IPS-18a (cell line): Measurements from ENCODE around the gene DCN.

Experiments
- H3K27ac ChIP-seq: one replicate; pipeline ENCODE4 v1.5.1; 2013; ENCODE audit warnings: low read length
- H3K27me3 ChIP-seq: one replicate; pipeline ENCODE4 v1.6.1; 2013; ENCODE audit warnings: mild to moderate bottlenecking, low read length; ENCODE audit not compliant: control insufficient read depth, insufficient read depth
- H3K36me3 ChIP-seq: one replicate; pipeline ENCODE4 v1.6.1; 2013; ENCODE audit warnings: low read depth, low read length; ENCODE audit not compliant: control insufficient read depth
- H3K4me1 ChIP-seq: one replicate; pipeline ENCODE4 v1.6.1; 2013; ENCODE audit warnings: low read depth, low read length; ENCODE audit not compliant: control insufficient read depth
- H3K4me3 ChIP-seq: one replicate; pipeline ENCODE4 v1.5.1; 2013; ENCODE audit warnings: low read length
- H3K9ac ChIP-seq: one replicate; pipeline ENCODE4 v1.6.1; 2013; ENCODE audit warnings: mild to moderate bottlenecking, low read length, moderate library complexity
- H3K9me3 ChIP-seq: one replicate; pipeline ENCODE4 v1.6.1; 2013; ENCODE audit warnings: low read depth, low read length; ENCODE audit not compliant: control insufficient read depth

DCN gene

GRCh38 chr12:91186156-91186555 is 3.5 kb upstream of the DCN start:
- H3K27me3 ChIP-seq = no peaks in the 10 kb centered on the region
- no peak overlapping the region for H3K9ac ChIP-seq
- no peak overlapping the region for H3K27ac ChIP-seq
- H3K4me1 ChIP-seq = peaks cover 3% of the 10 kb centered on the region
- no peaks in the 10 kb centered on the region for H3K36me3 ChIP-seq
- no peak overlapping the region for H3K4me3 ChIP-seq
- H3K9me3 ChIP-seq = no peaks in the 10 kb centered on the region

GRCh38 chr12:91185421-91185820 is 2.8 kb upstream of the DCN start:
- H3K9ac ChIP-seq = no peak overlapping the region
- no peaks in the 10 kb centered on the region for H3K36me3 ChIP-seq
- H3K9me3 ChIP-seq = no peaks in the 10 kb centered on the region
- H3K27me3 ChIP-seq = no peaks in the 10 kb centered on the region
- peaks cover 3% of the 10 kb centered on the region for H3K4me1 ChIP-seq
- no peak overlapping the region for H3K27ac ChIP-seq
- no peak overlapping the region for H3K4me3 ChIP-seq

- no peaks in the 10 kb centered on the region for H3K27me3 ChIP-seq
- H3K9ac ChIP-seq = no peak overlapping the region
- H3K9me3 ChIP-seq = no peaks in the 10 kb centered on the region
- H3K36me3 ChIP-seq = no peaks in the 10 kb centered on the region
- H3K4me3 ChIP-seq = no peak overlapping the region
- peaks cover 3% of the 10 kb centered on the region for H3K4me1 ChIP-seq
- H3K27ac ChIP-seq = no peak overlapping the region
These were observed 934 bp upstream of the DCN start for GRCh38 chr12:91183551-91183950.

GRCh38 chr12:91180582-91181395 is 1.8 kb downstream of the DCN start:
- Histone ChIP-seq H3K36me3 (no peaks in the 10 kb centered on the region), H3K9ac (no peak overlapping the region), H3K9me3 (no peaks in the 10 kb centered on the region), H3K4me1 (peaks cover 3% of the 10 kb centered on the region), H3K4me3 (no peak overlapping the region), H3K27me3 (no peaks in the 10 kb centered on the region), H3K27ac (no peak overlapping the region)

- Histone ChIP-seq H3K27me3 (no peaks in the 10 kb centered on the region), H3K9ac (no peak overlapping the region), H3K4me3 (no peak overlapping the region), H3K4me1 (peaks cover 3% of the 10 kb centered on the region), H3K9me3 (no peaks in the 10 kb centered on the region), H3K36me3 (no peaks in the 10 kb centered on the region), H3K27ac (no peak overlapping the region)
These were observed 2.6 kb downstream of the DCN start for GRCh38 chr12:91179966-91180561.

GRCh38 chr12:91179315-91179714 is 3.3 kb downstream of the DCN start:
- H3K9me3 ChIP-seq = no peaks in the 10 kb centered on the region
- H3K4me1 ChIP-seq = peaks cover 3% of the 10 kb centered on the region
- no peak overlapping the region for H3K27ac ChIP-seq
- H3K36me3 ChIP-seq = no peaks in the 10 kb centered on the region
- no peak overlapping the region for H3K4me3 ChIP-seq
- no peaks in the 10 kb centered on the region for H3K27me3 ChIP-seq
- no peak overlapping the region for H3K9ac ChIP-seq

GRCh38 chr12:91178781-91179180 is 3.8 kb downstream of the DCN start:
- Histone ChIP-seq H3K9ac (no peak overlapping the region), H3K9me3 (no peaks in the 10 kb centered on the region), H3K27me3 (no peaks in the 10 kb centered on the region), H3K27ac (no peak overlapping the region), H3K4me3 (no peak overlapping the region), H3K36me3 (no peaks in the 10 kb centered on the region), H3K4me1 (peaks cover 3% of the 10 kb centered on the region)

GRCh38 chr12:91178139-91178561 is 4.5 kb downstream of the DCN start:
- no peak overlapping the region for H3K9ac ChIP-seq
- no peaks in the 10 kb centered on the region for H3K9me3 ChIP-seq
- H3K27me3 ChIP-seq = no peaks in the 10 kb centered on the region
- no peak overlapping the region for H3K4me3 ChIP-seq
- no peak overlapping the region for H3K27ac ChIP-seq
- H3K36me3 ChIP-seq = no peaks in the 10 kb centered on the region
- peaks cover 3% of the 10 kb centered on the region for H3K4me1 ChIP-seq

- no peaks in the 10 kb centered on the region for H3K27me3 ChIP-seq
- no peaks in the 10 kb centered on the region for H3K36me3 ChIP-seq
- H3K4me3 ChIP-seq = no peak overlapping the region
- no peak overlapping the region for H3K9ac ChIP-seq
- no peaks in the 10 kb centered on the region for H3K9me3 ChIP-seq
- no peak overlapping the region for H3K27ac ChIP-seq
- H3K4me1 ChIP-seq = no peaks in the 10 kb centered on the region
These were observed 5.2 kb downstream of the DCN start for GRCh38 chr12:91177381-91177780.

GRCh38 chr12:91176915-91177314 is 5.7 kb downstream of the DCN start:
- Histone ChIP-seq H3K4me3 (no peak overlapping the region), H3K27ac (no peak overlapping the region), H3K9ac (no peak overlapping the region), H3K4me1 (no peaks in the 10 kb centered on the region), H3K36me3 (no peaks in the 10 kb centered on the region), H3K27me3 (no peaks in the 10 kb centered on the region), H3K9me3 (no peaks in the 10 kb centered on the region)

- no peaks in the 10 kb centered on the region for H3K4me1 ChIP-seq
- no peak overlapping the region for H3K27ac ChIP-seq
- no peaks in the 10 kb centered on the region for H3K36me3 ChIP-seq
- H3K9me3 ChIP-seq = no peaks in the 10 kb centered on the region
- no peaks in the 10 kb centered on the region for H3K27me3 ChIP-seq
- H3K9ac ChIP-seq = no peak overlapping the region
- no peak overlapping the region for H3K4me3 ChIP-seq
These were observed 6.3 kb downstream of the DCN start for GRCh38 chr12:91176358-91176757.

GRCh38 chr12:91173124-91173523 is 9.5 kb downstream of the DCN start:
- H3K4me3 ChIP-seq = no peak overlapping the region
- H3K4me1 ChIP-seq = no peaks in the 10 kb centered on the region
- no peaks in the 10 kb centered on the region for H3K9me3 ChIP-seq
- H3K27me3 ChIP-seq = no peaks in the 10 kb centered on the region
- no peaks in the 10 kb centered on the region for H3K36me3 ChIP-seq
- no peak overlapping the region for H3K27ac ChIP-seq
- no peak overlapping the region for H3K9ac ChIP-seq
